Measurements from ENCODE around the gene OSM.

GRCh38 chr22:30272781-30273601 lies 6.3 kb upstream of the OSM start:
- TF ChIP-seq CTCF (IDR thresholded peaks at IDR 0.05) (no peak), POLR2A (IDR thresholded peaks at IDR 0.05) (no peak)

All from thyroid gland (tissue), 4 donors.